PFSK-1 (cell line): ENCODE data around the gene ATP13A4.

Experiments
- POLR2AphosphoS5 ChIP-seq: IDR thresholded peaks from 2 replicates; pipeline ENCODE4 v1.6.1; 2012; ENCODE audit warnings: low read depth, mild to moderate bottlenecking, control low read depth, low read length, moderate library complexity
- REST ChIP-seq, 2 experiments: IDR thresholded peaks; 2 replicates each; pipeline versions ENCODE4 v1.6.1 to v1.8.0; 2011 to 2012; ENCODE audit warnings: low read depth in 2 of 2, low read length in 2 of 2, control low read depth in 1 of 2, inconsistent platforms in 1 of 2, mild to moderate bottlenecking in 1 of 2, moderate library complexity in 1 of 2; ENCODE audit not compliant: insufficient read depth in 1 of 2
- SIN3A ChIP-seq: IDR thresholded peaks from 2 replicates; pipeline ENCODE4 v1.6.1; 2012; ENCODE audit warnings: mild to moderate bottlenecking, low read length, moderate library complexity, borderline replicate concordance; ENCODE audit not compliant: insufficient read depth

- TF ChIP-seq POLR2AphosphoS5 (no peak), SIN3A (no peak), REST (IDR thresholded peaks at IDR 0.05; ENCODE audit: insufficient read depth in 1 of 2, low read depth in 2 of 2, low read length in 2 of 2) (no peak)
Measured at GRCh38 chr3:193589129-193589528, 34.4 kb upstream of the ATP13A4 start.
